ENCODE results near the gene PIGN. TPM values are rescaled to one million over a fixed set of nuclear protein-coding genes. Genes with fewer than 3 reads are reported as not detected.

The PIGN gene
- 67.5 TPM for total RNA-seq

GRCh38 chr18:62186774-62187542, at the start of gene PIGN, which contains the start of gene RELCH:
TSS of gene PIGN (minus strand) at chr18:62187056. CDS start at chr18:62161353, 25,703 bp downstream.
TSS of gene RELCH (plus strand) at chr18:62187255. CDS start at chr18:62187506, 251 bp downstream.

Other genes starting within 250 kb of the PIGN start
- 76.1 TPM for gene RELCH, start 199 bp upstream of the PIGN start, total RNA-seq
- 3.9 TPM for gene TNFRSF11A, start 138.3 kb upstream of the PIGN start, total RNA-seq

All from camera-type eye (tissue), 1 donor.